Activated CD4-positive, alpha-beta T cell treated with anti-CD3 and anti-CD28 coated beads, Interleukin-2, amount 50 U/mL, for 16 hours (primary cell): ENCODE data around the gene ITGB4.

Experiments used
- DNase-seq: peaks from one replicate; pipeline ENCODE4 v3.0.0-alpha.2; 2020

Gene ITGB4

DNA sequence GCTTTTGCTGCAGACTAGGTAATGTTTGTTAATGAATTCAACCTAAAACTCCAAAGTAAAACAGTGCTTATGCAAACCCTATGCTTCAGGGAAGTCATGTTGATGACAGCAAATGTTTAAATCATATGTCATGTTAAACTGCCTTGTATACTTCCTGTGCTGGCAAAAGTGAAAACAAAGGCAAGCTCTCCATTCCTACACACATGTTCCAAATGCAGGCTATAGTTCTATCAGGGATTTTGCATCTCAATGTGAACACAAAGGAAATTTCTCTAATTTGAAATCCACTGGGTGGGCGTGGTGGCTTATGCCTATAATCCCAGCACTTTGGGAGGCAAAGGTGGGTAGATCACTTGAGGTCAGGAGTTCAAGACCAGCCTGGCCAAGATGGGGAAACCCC is 82.6 kb downstream of the ITGB4 start:
- DNase-seq = no peak

DNA sequence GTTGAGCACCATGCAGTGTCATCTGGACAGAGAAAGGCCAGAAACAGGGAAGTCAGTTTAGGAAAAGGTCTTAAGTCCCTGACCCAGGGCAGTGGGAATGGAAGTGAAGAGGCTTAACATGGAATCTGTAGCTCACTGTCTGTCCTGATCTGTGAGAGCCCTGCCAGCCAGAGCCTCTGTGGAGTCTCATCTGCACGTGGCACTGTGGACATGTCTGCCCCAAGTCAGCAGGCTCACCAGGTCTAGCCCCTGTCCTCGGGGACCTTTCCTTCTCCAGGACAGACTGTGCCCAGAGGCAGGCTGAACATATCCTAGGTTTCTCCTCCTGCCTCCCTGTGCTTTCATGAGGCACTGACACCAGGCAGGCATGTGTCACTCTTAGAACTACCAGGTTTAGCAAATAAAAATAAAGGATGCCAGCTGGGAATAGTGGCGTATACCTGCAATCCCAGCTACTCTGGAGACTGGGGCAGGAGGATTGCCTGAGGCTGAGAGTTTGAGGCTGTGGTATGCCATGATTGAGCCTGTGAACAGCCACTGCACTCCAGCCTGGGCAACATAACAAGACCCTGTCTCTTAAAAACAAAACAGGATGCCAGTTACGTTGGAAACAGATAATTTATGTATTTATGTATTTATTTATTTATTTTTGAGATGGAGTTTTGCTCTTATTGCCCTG is 85.7 kb downstream of the ITGB4 start:
- no peak for DNase-seq
